ENCODE results near the gene NFXL1. TPM values are rescaled to one million over a fixed set of nuclear protein-coding genes. Genes with fewer than 3 reads are reported as not detected.

The NFXL1 gene
- total and polyA plus RNA-seq, 10 donors, result 3.8 to 18.5 (median 13.4) TPM

- TF ChIP-seq CTCF (IDR thresholded peaks at IDR 0.05 in 8 of 11, conservative IDR thresholded peaks at IDR 0.05 in 3 of 11) (no peak), POLR2AphosphoS5 (IDR thresholded peaks at IDR 0.05) (no peak), POLR2A (IDR thresholded peaks at IDR 0.05) (no peak)
- intact Hi-C loops (cut with DNase I; ENCODE audit: low total_unique reads), result no loop called here
- Histone ChIP-seq H3K36me3 (peaks cover 0 to 99% (median 60%) of the 10 kb centered on the region in 6 donors), H3K4me1 (no peaks in the 10 kb centered on the region), H3K27me3 (replicated peaks in 1 of 7) (no peaks in the 10 kb centered on the region), H3K9me3 (peaks cover 0 to 25% (median 13%) of the 10 kb centered on the region in 8 donors), H3K27ac (no peak overlapping the region), H3K4me3 (no peak overlapping the region)
- 89 to 93% (median 90%) methylated on average over 3 of the region's 3 CpGs for WGBS, 5 donors
- DNase-seq, result no peak
Measured at GRCh38 chr4:47876784-47877546, 37.4 kb downstream of the NFXL1 start.

- Histone ChIP-seq H3K4me3 (no peak overlapping the region), H3K36me3 (peaks cover 0 to 99% (median 62%) of the 10 kb centered on the region in 6 donors), H3K4me1 (no peaks in the 10 kb centered on the region), H3K27ac (no peak overlapping the region), H3K9me3 (peaks cover 0 to 25% (median 13%) of the 10 kb centered on the region in 8 donors), H3K27me3 (replicated peaks in 1 of 7) (no peaks in the 10 kb centered on the region)
- intact Hi-C loops (cut with DNase I; ENCODE audit: low total_unique reads), result no loop called here
- TF ChIP-seq CTCF (IDR thresholded peaks at IDR 0.05 in 8 of 11, conservative IDR thresholded peaks at IDR 0.05 in 3 of 11) (no peak), POLR2A (IDR thresholded peaks at IDR 0.05) (no peak), POLR2AphosphoS5 (IDR thresholded peaks at IDR 0.05) (no peak)
- no peak for DNase-seq
Measured at GRCh38 chr4:47876310-47876709, 38.1 kb downstream of the NFXL1 start.

- peaks cover 0 to 95% (median 65%) of the 10 kb centered on the region in 6 donors for H3K36me3 ChIP-seq
- TF ChIP-seq CTCF (IDR thresholded peaks at IDR 0.05 in 8 of 11, conservative IDR thresholded peaks at IDR 0.05 in 3 of 11), result no peak
- TF ChIP-seq POLR2A (IDR thresholded peaks at IDR 0.05), result no peak
- no peak for TF ChIP-seq POLR2AphosphoS5 (IDR thresholded peaks at IDR 0.05)
- 79 to 83% (median 81%) methylated on average over 3 of the region's 3 CpGs for WGBS, 5 donors
- DNase-seq, result no peak
- no peaks in the 10 kb centered on the region for H3K4me1 ChIP-seq
- H3K27me3 ChIP-seq (replicated peaks in 1 of 7), result no peaks in the 10 kb centered on the region
- no peak overlapping the region for H3K4me3 ChIP-seq
- no peak overlapping the region for H3K27ac ChIP-seq
- intact Hi-C loops (cut with DNase I; ENCODE audit: low total_unique reads), result no loop called here
- peaks cover 0 to 25% (median 13%) of the 10 kb centered on the region in 8 donors for H3K9me3 ChIP-seq
Measured at GRCh38 chr4:47873877-47874541, 40.4 kb downstream of the NFXL1 start.

- intact Hi-C loops (cut with DNase I; ENCODE audit: low total_unique reads), result no loop called here
- 72 to 95% (median 84%) methylated on average over 4 of the region's 4 CpGs for WGBS, 5 donors
- peaks cover 0 to 5% (median 0%) of the 10 kb centered on the region in 8 donors for H3K9me3 ChIP-seq
- no peak overlapping the region for H3K4me3 ChIP-seq
- no peaks in the 10 kb centered on the region for H3K4me1 ChIP-seq
- H3K36me3 ChIP-seq, result peaks cover 0 to 57% (median 11%) of the 10 kb centered on the region in 6 donors
- H3K27me3 ChIP-seq (replicated peaks in 1 of 7), result no peaks in the 10 kb centered on the region
- H3K27ac ChIP-seq, result no peak overlapping the region
- no peak for DNase-seq
- TF ChIP-seq CTCF (IDR thresholded peaks at IDR 0.05 in 8 of 11, conservative IDR thresholded peaks at IDR 0.05 in 3 of 11), result no peak
- no peak for TF ChIP-seq POLR2A (IDR thresholded peaks at IDR 0.05)
- TF ChIP-seq POLR2AphosphoS5 (IDR thresholded peaks at IDR 0.05), result no peak
Measured at GRCh38 chr4:47863486-47863885, 50.9 kb downstream of the NFXL1 start.

All from spleen (tissue), 11 donors.